Activated T-helper 1 cell treated with Interleukin-2 at 50 U/mL for 16 hours (primary cell): ENCODE data around the gene STK10.
"Not testable (repeated sequence)": the region's sequence is repeated elsewhere in the genome, so short reads cannot be mapped to it uniquely, and the experiment has no call there.

ENCODE experiments used
- DNase-seq: peaks from one replicate; pipeline ENCODE4 v3.0.0-alpha.2; 2020; ENCODE audit warnings: low read depth

Gene STK10

GRCh38 chr5:172052450-172053236 lies 135.4 kb downstream of the STK10 start:
- DNase-seq, result no peak

GRCh38 chr5:172051643-172052339 lies 136.2 kb downstream of the STK10 start:
- no peak for DNase-seq

GRCh38 chr5:172050080-172050479 lies 137.9 kb downstream of the STK10 start:
- no peak for DNase-seq

GRCh38 chr5:172049226-172049796 lies 138.7 kb downstream of the STK10 start:
- DNase-seq, result no peak

GRCh38 chr5:172048539-172049101 lies 139.4 kb downstream of the STK10 start:
- no peak for DNase-seq

GRCh38 chr5:172048170-172048422 lies 139.9 kb downstream of the STK10 start:
- DNase-seq, result no peak

GRCh38 chr5:172046593-172046992 lies 141.4 kb downstream of the STK10 start:
- DNase-seq, result no peak

GRCh38 chr5:172045315-172045632 lies 142.8 kb downstream of the STK10 start:
- no peak for DNase-seq

- no peak for DNase-seq
Observed at GRCh38 chr5:172044631-172045314, 143.3 kb downstream of the STK10 start.

- no peak for DNase-seq
Observed at GRCh38 chr5:172043865-172044264, 144.2 kb downstream of the STK10 start.

GRCh38 chr5:172042183-172042582 lies 145.8 kb downstream of the STK10 start:
- no peak for DNase-seq

- no peak for DNase-seq
Observed at GRCh38 chr5:172038167-172038566, 149.9 kb downstream of the STK10 start.

GRCh38 chr5:172035049-172035448 lies 153.0 kb downstream of the STK10 start:
- DNase-seq, result no peak

GRCh38 chr5:172031894-172032461 lies 156.0 kb downstream of the STK10 start:
- no peak for DNase-seq

- DNase-seq, result no peak
Observed at GRCh38 chr5:172029876-172030275, 158.1 kb downstream of the STK10 start.

GRCh38 chr5:172028167-172028566 lies 159.9 kb downstream of the STK10 start:
- DNase-seq, result no peak

- not testable (repeated sequence) for DNase-seq
Observed at GRCh38 chr5:172020110-172020786, 167.8 kb downstream of the STK10 start.

GRCh38 chr5:172015346-172015745 lies 172.7 kb downstream of the STK10 start:
- DNase-seq, result no peak

GRCh38 chr5:172010278-172010677 lies 177.7 kb downstream of the STK10 start:
- DNase-seq, result no peak

- DNase-seq, result no peak
Observed at GRCh38 chr5:172009536-172010270, 178.3 kb downstream of the STK10 start.

GRCh38 chr5:172008689-172009141 lies 179.3 kb downstream of the STK10 start:
- DNase-seq, result no peak
